Measurements from ENCODE around the gene FIBIN. TPM values are rescaled to one million over a fixed set of nuclear protein-coding genes. Genes with fewer than 3 reads are reported as not detected.

FIBIN gene
- total RNA-seq, 1 donor from 2014 or later = 27.3 TPM

DNA sequence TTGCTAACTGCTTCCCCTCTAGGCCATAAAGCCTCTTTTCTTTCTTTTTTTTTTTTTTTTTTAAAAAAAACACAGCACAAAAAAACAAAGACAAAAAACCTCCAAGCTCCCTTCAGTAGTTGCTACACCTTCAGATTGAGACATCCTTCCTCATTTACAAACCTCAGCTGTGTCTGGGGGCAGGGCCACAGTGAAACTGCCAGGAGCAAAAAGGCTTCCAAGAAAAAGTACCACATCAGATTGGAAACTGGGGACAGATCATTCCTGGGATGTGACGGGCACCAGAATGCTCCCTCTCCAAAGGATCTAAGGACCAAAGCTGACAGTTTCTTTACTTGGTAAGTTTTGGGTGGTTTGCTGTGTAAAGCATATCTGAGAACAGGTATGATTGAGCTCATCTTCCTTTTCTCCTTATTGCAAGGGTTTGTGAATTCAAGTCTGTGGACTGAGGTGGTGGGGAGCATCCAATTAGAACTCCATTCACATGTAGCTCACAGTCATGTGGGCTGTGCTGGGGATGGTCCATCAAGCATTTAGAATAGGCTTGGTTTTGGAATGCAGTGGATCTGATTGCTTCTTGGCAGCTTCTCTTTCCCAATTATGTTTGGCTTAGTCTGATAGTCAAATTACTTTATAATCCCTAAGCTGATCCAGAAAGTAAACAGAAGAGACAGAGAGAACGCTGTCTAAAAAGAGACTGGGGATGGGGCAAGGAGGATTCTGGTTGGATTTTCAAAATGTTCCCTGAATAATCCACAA, 47.4 kb downstream of the FIBIN start:
- intact Hi-C loops (cut with DNase I) = no loop called here
- no peak overlapping the region for H3K4me3 ChIP-seq

More for the DNA sequence above, 47.4 kb downstream of the FIBIN start:
- DNase-seq = no peak
- H3K9me3 ChIP-seq = no peaks in the 10 kb centered on the region
- TF ChIP-seq, protein P1, sequence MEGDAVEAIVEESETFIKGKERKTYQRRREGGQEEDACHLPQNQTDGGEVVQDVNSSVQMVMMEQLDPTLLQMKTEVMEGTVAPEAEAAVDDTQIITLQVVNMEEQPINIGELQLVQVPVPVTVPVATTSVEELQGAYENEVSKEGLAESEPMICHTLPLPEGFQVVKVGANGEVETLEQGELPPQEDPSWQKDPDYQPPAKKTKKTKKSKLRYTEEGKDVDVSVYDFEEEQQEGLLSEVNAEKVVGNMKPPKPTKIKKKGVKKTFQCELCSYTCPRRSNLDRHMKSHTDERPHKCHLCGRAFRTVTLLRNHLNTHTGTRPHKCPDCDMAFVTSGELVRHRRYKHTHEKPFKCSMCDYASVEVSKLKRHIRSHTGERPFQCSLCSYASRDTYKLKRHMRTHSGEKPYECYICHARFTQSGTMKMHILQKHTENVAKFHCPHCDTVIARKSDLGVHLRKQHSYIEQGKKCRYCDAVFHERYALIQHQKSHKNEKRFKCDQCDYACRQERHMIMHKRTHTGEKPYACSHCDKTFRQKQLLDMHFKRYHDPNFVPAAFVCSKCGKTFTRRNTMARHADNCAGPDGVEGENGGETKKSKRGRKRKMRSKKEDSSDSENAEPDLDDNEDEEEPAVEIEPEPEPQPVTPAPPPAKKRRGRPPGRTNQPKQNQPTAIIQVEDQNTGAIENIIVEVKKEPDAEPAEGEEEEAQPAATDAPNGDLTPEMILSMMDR (IDR thresholded peaks at IDR 0.05) = no peak
- no peak for ATAC-seq
- no peak overlapping the region for H3K27ac ChIP-seq
- no peaks in the 10 kb centered on the region for H3K27me3 ChIP-seq
- no peaks in the 10 kb centered on the region for H3K4me1 ChIP-seq
- no peaks in the 10 kb centered on the region for H3K36me3 ChIP-seq

Other genes with a start within 250 kb of the FIBIN start
- gene BBOX1, start 46.7 kb downstream of the FIBIN start, total RNA-seq = not detected